Measurements from ENCODE around the gene PLEKHJ1. TPM values are rescaled to one million over a fixed set of nuclear protein-coding genes. Genes with fewer than 3 reads are reported as not detected.
A peak's percentile ranks its signal among the peaks of the same experiment; 100 is the strongest.

The PLEKHJ1 gene
- total and polyA plus RNA-seq, 2 of the 13 experiments (the other 11 are each of a cell fraction or from before 2014, with no cell fraction given) = 70.5 to 130 TPM

DNA sequence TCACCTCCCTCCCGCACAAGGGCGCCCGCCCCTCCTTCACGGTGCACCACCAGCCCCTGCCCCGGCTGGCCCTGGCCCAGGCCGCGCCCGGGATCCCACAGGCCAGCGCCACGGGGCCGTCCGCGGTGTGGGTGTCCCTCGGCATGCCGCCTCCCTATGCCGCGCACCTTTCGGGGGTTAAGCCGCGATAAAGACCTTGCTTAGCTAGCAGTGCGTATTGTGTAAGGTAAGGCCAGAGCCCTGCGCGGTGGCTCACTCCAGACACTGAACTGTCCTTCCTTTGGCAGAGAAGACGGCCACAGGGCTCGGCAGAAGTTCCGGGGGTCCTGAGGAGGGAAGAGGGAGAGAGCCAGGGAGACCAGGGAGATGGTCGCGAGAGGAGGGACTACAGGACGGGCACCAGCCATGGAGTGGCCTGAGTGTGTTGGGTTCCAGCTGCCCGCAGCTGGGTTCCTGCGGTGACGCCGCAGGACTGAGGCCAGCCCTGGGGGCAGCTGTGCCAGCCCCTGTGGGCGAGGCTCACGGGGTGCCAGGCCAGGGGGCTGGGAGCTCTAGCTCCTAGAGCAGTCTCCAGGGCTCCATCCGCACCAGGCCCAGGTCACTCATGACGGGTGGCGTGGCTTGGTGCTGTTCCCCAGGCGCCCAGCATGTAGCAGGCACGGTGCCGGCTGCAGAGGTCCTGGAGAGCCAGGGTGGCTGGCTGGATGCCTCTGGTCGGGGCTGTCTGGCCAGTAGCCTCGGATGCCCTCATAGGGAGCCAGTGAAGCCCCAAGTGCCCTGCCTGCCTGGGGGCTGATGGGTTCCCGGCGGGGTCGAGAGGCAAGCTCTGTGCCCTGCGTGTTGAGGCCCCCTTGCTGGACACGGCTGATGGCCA, 7.7 kb downstream of the PLEKHJ1 start:
- CTCF ChIA-PET (ENCODE audit: low intra/inter-chr PET ratio, low total read pairs) = no interaction called here
- 99% methylated on average over 39 of the region's 48 CpGs for WGBS (ENCODE audit: low lambda C conversion rate)
- Histone ChIP-seq H3K4me3 (replicated peaks in 1 of 3; ENCODE audit: insufficient read depth in 1 of 3, low read depth in 2 of 3, low read length in 3 of 3) (no peak overlapping the region), H3K27ac (ENCODE audit: extremely low read length, insufficient read depth, low read length) (no peak overlapping the region), H3K4me1 (ENCODE audit: insufficient read depth, low read length) (peaks cover 9% of the 10 kb centered on the region), H3K79me2 (ENCODE audit: insufficient read depth, low read length) (no peaks in the 10 kb centered on the region), H3K36me3 (replicated peaks in 1 of 2; ENCODE audit: control insufficient read depth in 1 of 2, insufficient read depth in 2 of 2, low read length in 2 of 2) (peaks cover 32 to 52% of the 10 kb centered on the region in 2 experiments; a peak in 4 of 5 replicates), H3K9ac (ENCODE audit: insufficient read depth, low read depth, low read length) (no peak overlapping the region), H2AFZ (ENCODE audit: low read length) (no peak overlapping the region), H4K20me1 (ENCODE audit: insufficient read depth, low read length) (no peaks in the 10 kb centered on the region), H3K4me2 (ENCODE audit: low read depth, low read length) (no peak overlapping the region), H3K27me3 (ENCODE audit: control insufficient read depth in 1 of 2, insufficient read depth in 2 of 2, low read length in 2 of 2) (no peaks in the 10 kb centered on the region), H3K9me3 (ENCODE audit: low read length) (no peaks in the 10 kb centered on the region)
- intact Hi-C loops (cut with micrococcal nuclease; ENCODE audit: unreplicated experiment) = no loop called here
- ATAC-seq (no peak), FAIRE-seq (no peak), DNase-seq (ENCODE audit: low spot score) (no peak)
- in situ Hi-C loops (cut with HindIII; ENCODE audit: extremely low pct_ligation_motif_present, low pct_unique_long_range_greater_than_20kb) = no loop called here
- TF ChIP-seq, protein P1, sequence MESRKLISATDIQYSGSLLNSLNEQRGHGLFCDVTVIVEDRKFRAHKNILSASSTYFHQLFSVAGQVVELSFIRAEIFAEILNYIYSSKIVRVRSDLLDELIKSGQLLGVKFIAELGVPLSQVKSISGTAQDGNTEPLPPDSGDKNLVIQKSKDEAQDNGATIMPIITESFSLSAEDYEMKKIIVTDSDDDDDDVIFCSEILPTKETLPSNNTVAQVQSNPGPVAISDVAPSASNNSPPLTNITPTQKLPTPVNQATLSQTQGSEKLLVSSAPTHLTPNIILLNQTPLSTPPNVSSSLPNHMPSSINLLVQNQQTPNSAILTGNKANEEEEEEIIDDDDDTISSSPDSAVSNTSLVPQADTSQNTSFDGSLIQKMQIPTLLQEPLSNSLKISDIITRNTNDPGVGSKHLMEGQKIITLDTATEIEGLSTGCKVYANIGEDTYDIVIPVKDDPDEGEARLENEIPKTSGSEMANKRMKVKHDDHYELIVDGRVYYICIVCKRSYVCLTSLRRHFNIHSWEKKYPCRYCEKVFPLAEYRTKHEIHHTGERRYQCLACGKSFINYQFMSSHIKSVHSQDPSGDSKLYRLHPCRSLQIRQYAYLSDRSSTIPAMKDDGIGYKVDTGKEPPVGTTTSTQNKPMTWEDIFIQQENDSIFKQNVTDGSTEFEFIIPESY (CRISPR knock-in tag; IDR thresholded peaks at IDR 0.05) = peak; percentile 51; the same call in 1 of the 2 replicates
- TF ChIP-seq POLR2A (IDR thresholded peaks at IDR 0.05; ENCODE audit: insufficient read depth in 1 of 2, low read depth in 2 of 2, low read length in 2 of 2) (0 out of 4 replicates have a peak, but pooled peaks of 1 of the 2 experiments have one; percentile 5), AGO2 (optimal IDR thresholded peaks at IDR 0.05; ENCODE audit: low read depth, low read length) (peak; percentile 58), KDM3A (CRISPR knock-in tag; IDR thresholded peaks at IDR 0.05; ENCODE audit: low read depth) (no peak)
- POLR2A ChIA-PET = interaction anchor here (1.0 kb wide), 1 partner anchor 16 kb away, joined by 3 read pairs; no protein-coding TSS in a partner anchor
- BruUV-seq (replicated peaks) = no TSS peak
